Naive B cell (primary cell): ENCODE measurements around the gene RNF157. TPM values are rescaled to one million over a fixed set of nuclear protein-coding genes. Genes with fewer than 3 reads are reported as not detected.

Source experiments
- ATAC-seq, 2 donors: fragments of 150-1000 bp; cut with Tn5 transposase; 2 replicates each; pipeline ENCODE4 v1.10.0; 2021; ENCODE audit warnings: low read depth in 2 of 2, mild to moderate bottlenecking in 2 of 2, moderate library complexity in 2 of 2
- DNase-seq: peaks from one replicate; pipeline ENCODE4 v3.0.0; 2022
- H3K27ac Mint-ChIP-seq, 6 donors: one replicate each; pipeline ENCODE4 v1.8.0; 2020 to 2022; ENCODE audit warnings: mild to moderate bottlenecking in 6 of 6, mixed read lengths in 6 of 6, moderate library complexity in 5 of 6, inconsistent platforms in 2 of 6
- H3K27me3 Mint-ChIP-seq, 3 donors: one replicate each; pipeline ENCODE4 v1.8.0; 2021 to 2022; ENCODE audit warnings: mixed read lengths in 3 of 3, mild to moderate bottlenecking in 1 of 3
- H3K36me3 Mint-ChIP-seq, 2 donors: one replicate each; pipeline ENCODE4 v1.8.0; 2020 to 2022; ENCODE audit warnings: mixed read lengths in 2 of 2, inconsistent platforms in 1 of 2, mild to moderate bottlenecking in 1 of 2
- H3K4me1 Mint-ChIP-seq, 3 donors: one replicate each; pipeline ENCODE4 v1.8.0; 2020 to 2022; ENCODE audit warnings: mixed read lengths in 3 of 3, inconsistent platforms in 1 of 3, mild to moderate bottlenecking in 1 of 3, moderate library complexity in 1 of 3
- H3K4me3 Mint-ChIP-seq, 8 donors: one replicate each; pipeline ENCODE4 v1.8.0; 2020 to 2022; ENCODE audit warnings: mild to moderate bottlenecking in 8 of 8, mixed read lengths in 8 of 8, moderate library complexity in 8 of 8, inconsistent platforms in 2 of 8
- H3K9me3 Mint-ChIP-seq, 7 donors: one replicate each; pipeline ENCODE4 v1.8.0; 2020 to 2022; ENCODE audit warnings: mixed read lengths in 7 of 7, mild to moderate bottlenecking in 5 of 7, inconsistent platforms in 2 of 7, moderate library complexity in 1 of 7
- polyA plus RNA-seq, 6 donors: library from polyadenylated mRNA; unstranded; fragments of 300-500 nt; fragmentation: Illumina TruSeq; gene quantifications; one replicate each; pipeline ENCODE4 v1.2.3, GENCODE V29; 2021; ENCODE audit warnings: low read depth in 6 of 6

The RNF157 gene
- polyA plus RNA-seq, 6 donors from 2014 or later, result 0.09 to 0.71 (median 0.22) TPM; not detected in 1

DNA sequence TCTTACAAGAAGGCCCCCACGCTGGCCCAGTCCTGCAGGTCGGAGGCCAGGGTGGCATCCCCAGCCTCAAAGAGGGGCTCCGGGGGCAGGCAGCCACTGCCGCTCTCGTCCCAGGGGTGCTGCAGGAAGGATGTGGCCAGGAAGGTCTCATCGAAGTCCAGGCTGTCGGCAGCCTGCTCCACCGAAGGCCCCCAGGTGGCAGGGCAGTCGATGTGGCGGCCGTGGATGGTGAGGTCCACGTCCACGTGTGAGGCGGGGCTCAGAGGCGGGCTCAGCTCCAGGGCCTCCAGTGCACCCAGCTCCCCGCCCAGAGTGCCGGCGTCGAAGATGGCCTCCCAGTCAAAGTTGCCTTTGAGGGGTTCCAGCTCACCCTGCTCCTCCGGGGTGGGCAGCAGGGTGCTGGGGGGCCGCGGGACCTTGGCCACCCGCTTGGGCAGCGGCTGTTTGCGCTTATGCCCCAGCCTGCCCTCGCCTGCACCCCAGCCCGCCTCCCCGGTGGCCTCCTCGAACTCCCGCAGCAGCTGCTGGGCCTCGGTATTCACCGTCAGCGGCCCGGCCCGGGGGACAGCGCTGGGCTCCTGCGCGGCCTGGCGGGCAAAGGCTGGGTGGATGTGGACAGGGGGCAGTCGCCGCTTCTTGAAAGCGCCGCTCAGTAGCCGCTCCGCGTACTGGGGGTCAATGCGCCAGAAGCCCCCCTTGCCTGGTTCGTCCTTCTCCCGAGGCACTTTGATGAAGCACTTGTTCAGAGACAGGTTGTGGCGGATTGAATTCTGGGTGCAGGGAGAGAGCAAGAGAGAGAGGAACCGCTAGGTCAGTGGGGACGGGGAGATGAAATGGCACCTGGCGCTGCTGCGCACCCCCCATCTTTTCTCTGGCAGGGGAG is 102.7 kb downstream of the RNF157 start:
- Mint-ChIP-seq H3K27ac (no peak overlapping the region), H3K36me3 (no peaks in the 10 kb centered on the region), H3K4me1 (peaks cover 22 to 27% (median 26%) of the 10 kb centered on the region in 3 donors), H3K27me3 (peaks cover 0 to 27% (median 20%) of the 10 kb centered on the region in 3 donors), H3K4me3 (peak overlapping the region in 2 of 8 donors; percentile 20 to 35), H3K9me3 (no peaks in the 10 kb centered on the region)
- ATAC-seq (no peak), DNase-seq (no peak)

DNA sequence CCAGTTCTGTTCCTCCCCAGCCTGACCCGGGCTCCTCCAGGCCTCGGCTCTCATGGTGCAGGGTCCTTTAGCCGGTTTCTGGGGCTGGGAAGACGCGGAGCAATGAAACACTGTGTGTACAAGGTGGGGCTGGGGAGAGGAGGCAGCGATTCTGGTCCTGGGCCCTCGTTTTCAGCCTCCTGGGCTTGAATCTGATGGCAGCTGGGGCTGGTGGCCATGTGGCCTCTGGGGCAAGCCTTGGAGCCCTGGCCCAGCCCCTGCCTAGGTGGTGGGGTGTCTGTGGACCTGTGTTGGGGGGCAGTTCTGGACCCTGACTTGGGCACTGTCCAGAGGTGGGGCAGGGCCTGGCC is 103.3 kb downstream of the RNF157 start:
- Mint-ChIP-seq H3K9me3 (no peaks in the 10 kb centered on the region), H3K27ac (no peak overlapping the region), H3K4me3 (no peak overlapping the region), H3K27me3 (peaks cover 0 to 27% (median 20%) of the 10 kb centered on the region in 3 donors), H3K36me3 (no peaks in the 10 kb centered on the region), H3K4me1 (peaks cover 16 to 21% (median 20%) of the 10 kb centered on the region in 3 donors)
- no peak for ATAC-seq
- DNase-seq, result no peak

DNA sequence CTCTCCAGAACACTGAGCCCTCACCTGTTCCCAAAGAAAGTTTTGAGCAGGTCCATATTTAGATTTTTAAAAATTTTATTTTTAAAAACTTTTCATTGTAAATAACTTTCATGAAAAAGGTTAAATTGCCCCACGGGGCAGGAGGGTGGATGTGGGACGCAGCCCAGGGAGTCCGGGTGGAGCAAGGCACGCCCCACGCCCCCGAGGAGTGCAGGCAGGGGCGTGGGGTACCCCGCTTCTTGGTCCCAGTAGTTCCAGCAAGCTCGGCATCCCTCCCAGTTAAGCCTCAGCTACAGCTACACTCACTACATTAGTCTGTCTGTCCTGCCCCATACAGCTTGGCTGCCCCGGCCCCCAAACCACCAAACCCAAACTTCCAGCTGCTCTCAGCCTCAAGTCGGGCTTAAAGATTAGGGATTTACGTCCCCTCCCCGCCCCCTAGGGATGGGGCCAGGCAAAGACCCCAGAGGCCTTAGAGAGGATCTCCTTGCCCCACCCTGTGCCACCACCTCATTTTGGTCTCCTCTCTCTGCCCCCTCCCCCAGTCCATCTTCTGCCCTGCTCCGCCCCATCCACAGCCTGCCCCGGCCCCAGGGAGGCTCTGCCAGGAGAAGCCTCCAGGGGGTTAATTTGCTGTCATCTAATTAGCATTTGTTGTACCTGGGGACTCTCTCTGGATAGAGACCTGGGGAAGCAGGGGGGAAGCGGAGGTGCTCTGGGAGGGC is 103.9 kb downstream of the RNF157 start:
- Mint-ChIP-seq H3K36me3 (no peaks in the 10 kb centered on the region), H3K4me1 (peaks cover 11 to 21% (median 15%) of the 10 kb centered on the region in 3 donors), H3K27ac (no peak overlapping the region), H3K27me3 (peaks cover 0 to 33% (median 22%) of the 10 kb centered on the region in 3 donors), H3K4me3 (no peak overlapping the region), H3K9me3 (no peaks in the 10 kb centered on the region)
- ATAC-seq (no peak), DNase-seq (no peak)

DNA sequence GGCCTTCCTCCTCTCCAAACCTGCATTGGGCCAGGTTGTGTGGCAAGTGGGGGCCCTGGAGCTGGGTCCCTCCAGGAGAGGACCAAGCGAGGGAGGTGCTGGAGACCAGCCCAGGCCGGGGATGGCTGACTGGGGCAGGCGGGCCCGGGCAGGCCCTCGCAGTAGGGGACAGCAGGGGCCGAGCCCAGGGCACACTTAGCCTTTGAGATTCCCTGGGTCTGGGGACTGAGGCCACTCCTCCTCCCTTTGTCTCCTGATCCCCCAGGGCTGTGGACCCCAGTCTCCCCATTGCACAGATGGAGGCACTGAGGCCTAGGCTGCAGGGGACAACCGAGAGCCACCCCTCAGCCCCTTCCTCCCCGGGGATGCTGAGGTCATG is 104.5 kb downstream of the RNF157 start:
- Mint-ChIP-seq H3K36me3 (no peaks in the 10 kb centered on the region), H3K4me3 (peak overlapping the region in 1 of 8 donors; percentile 63), H3K27me3 (peaks cover 0 to 38% (median 28%) of the 10 kb centered on the region in 3 donors), H3K9me3 (no peaks in the 10 kb centered on the region), H3K27ac (no peak overlapping the region), H3K4me1 (peaks cover 8 to 17% (median 11%) of the 10 kb centered on the region in 3 donors)
- DNase-seq (no peak), ATAC-seq (no peak)

DNA sequence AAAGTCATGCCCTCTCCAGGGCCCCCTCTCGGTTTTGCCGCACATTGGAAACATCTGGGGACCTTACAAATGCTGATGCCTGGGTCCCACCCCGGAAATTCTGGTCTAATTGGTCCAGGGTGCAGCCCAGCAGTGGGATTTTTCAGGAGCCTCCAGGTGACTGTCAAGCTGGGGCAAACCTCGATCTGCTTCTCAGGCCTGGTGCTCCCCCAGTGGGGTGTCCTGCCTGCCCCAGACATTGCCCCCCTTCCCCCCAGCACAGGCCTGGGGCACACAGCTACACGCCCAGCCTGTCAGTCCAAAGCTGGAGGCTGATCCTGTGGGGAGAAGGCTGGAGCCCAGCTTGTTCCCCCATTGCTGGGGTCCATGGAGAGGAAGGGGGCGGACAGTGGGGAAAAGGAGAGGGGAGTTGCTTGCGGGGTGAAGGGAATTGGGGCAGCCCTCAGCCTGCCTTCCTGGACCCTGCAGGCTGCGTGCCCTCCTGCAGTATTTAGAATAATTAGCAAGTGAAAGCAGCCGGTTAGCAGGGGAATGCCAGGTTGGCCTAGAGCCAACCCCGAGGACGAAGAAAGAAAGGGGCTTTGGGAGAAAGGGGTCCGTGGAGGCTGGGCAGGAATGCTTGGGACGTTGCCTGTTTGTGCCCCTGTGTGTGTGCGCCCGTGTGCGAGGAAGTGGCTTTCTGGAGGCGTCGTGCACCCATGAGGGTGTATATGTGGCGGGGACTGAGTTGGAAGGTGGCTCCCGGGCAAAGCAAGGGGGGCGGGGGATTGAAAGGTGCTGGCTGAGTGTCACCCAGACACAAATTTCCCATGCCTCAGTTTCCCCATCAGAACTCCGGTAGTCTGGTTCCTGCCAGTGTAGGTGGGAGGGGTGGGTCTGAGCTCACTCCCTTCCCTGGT is 105.1 kb downstream of the RNF157 start:
- peaks cover 3 to 12% (median 5%) of the 10 kb centered on the region in 3 donors for H3K4me1 Mint-ChIP-seq
- no peaks in the 10 kb centered on the region for H3K36me3 Mint-ChIP-seq
- DNase-seq (no peak), ATAC-seq (no peak)
- H3K4me3 Mint-ChIP-seq, result no peak overlapping the region
- peak overlapping the region in 1 of 6 donors; percentile 67 for H3K27ac Mint-ChIP-seq
- no peaks in the 10 kb centered on the region for H3K9me3 Mint-ChIP-seq
- H3K27me3 Mint-ChIP-seq, result peaks cover 0 to 33% (median 32%) of the 10 kb centered on the region in 3 donors

DNA sequence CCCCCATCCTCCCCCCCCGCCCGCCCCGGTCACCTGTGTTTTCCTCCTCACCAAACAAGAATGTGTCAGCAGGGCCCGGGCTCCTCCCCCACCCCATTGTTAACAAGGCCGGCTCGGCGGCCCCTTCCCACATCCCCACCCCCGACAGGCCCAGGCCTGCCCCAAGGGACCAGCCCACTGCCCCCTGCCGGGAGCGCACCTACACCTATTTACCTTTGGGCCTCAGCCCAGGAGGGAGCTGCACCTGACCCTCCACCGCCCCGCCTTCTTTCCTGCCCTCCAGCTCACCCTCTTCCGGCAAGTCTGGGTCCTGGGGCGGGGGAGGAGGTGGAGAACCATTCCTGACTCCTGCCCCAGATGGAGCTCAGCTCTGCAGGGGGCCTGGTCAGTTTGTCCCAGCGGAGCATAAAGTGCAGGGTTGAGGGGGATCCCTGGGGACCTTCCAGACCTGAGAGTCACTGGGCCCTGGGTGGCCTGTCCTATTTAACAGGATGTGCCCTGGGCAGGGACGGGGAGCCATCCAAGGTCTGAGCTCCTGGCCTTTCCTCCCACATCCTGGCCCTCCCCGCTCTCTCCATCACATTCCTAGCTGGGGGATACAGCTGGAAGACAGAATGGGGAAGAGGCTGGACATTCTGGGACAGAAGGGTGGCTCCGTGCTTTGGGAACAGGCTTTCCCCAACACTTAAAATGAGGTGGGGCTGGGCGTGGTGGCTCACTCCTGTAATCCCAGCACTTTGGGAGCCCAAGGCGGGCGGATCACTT is 107.5 kb downstream of the RNF157 start:
- H3K27me3 Mint-ChIP-seq, result peaks cover 0 to 18% (median 11%) of the 10 kb centered on the region in 3 donors
- DNase-seq (no peak), ATAC-seq (no peak)
- H3K4me3 Mint-ChIP-seq, result no peak overlapping the region
- H3K36me3 Mint-ChIP-seq, result no peaks in the 10 kb centered on the region
- H3K9me3 Mint-ChIP-seq, result no peaks in the 10 kb centered on the region
- H3K4me1 Mint-ChIP-seq, result peaks cover 0 to 8% (median 3%) of the 10 kb centered on the region in 3 donors
- no peak overlapping the region for H3K27ac Mint-ChIP-seq

DNA sequence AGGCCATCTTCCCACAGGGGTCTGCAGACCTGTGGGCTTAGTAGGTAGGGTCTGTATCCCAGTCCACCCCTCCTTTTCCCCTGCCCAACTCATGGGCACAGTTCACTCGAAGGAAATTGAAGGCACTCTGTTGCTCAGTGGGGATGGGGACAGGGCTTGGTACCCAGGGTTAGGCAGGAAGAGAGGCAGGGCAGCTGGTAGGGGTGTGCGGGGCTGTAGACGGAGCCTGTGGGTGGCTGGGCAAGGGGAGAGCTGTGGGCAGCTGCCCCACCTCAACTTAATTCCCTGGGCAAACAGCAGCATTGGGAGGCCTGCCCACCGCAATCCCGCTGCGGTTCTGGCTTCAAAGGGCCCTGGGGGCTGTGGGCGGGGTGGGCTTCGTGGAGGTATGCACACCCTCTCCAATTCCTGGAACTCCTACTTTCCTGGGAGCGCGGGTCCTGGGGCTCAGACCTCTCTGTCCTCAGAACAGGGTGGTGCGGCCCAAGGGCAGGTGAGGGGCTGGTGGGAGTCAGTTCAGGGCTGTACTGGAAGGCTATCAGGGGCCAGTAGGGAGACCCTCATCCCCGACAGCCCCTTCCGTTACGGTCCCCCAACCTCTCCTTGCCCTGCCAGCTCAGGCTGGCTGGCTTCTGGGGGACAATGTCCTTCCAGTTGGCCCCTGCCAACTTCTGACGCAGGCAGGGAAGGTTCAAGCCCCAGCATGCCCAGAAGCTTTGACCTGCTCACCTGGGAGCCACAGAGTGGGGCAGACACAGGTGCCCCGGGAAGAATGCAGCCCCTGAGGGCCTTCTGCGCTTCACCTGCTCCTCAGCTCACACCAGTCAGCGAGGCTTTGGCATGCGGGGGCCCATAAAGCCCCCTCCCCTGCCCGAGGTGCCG is 108.4 kb downstream of the RNF157 start:
- Mint-ChIP-seq H3K27me3 (peaks cover 0 to 18% (median 11%) of the 10 kb centered on the region in 3 donors), H3K27ac (peak overlapping the region in 2 of 6 donors; percentile 22 to 78), H3K4me1 (peaks cover 0 to 12% (median 3%) of the 10 kb centered on the region in 3 donors), H3K9me3 (no peaks in the 10 kb centered on the region), H3K36me3 (no peaks in the 10 kb centered on the region), H3K4me3 (no peak overlapping the region)
- DNase-seq (no peak), ATAC-seq (no peak)

DNA sequence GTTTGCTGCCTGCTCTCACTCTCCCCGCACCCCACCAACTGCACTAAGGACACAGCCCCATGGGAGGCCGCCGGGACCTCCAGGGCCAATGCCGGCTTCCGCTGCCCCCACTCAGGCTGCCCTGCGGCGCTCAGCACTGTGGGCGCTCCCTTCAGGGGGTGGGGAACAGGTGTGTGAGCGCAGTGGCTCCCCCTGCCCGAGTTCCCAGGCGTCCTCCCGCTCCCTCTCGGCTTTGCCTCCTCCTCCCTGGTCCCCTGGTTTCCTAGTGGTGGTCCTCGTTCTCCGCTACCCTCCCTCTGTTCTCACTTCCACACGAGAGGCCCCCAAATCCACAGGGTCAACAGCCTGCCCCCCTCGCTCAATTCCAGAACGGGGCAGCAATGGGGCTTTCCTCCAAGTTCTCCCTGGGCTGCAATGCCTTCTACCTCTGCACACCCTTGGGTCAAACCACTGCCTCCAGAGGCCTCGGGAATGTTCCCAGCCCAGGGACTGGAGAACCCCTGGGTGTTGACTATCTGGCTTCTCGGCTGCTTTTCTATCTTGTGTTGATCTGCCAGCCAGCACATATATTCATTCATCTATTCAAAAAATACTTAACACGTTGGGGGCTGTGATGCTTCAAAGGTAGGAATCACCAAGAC is 109.1 kb downstream of the RNF157 start:
- DNase-seq (no peak), ATAC-seq (no peak)
- Mint-ChIP-seq H3K36me3 (no peaks in the 10 kb centered on the region), H3K9me3 (no peaks in the 10 kb centered on the region), H3K4me3 (no peak overlapping the region), H3K4me1 (peaks cover 0 to 12% (median 3%) of the 10 kb centered on the region in 3 donors), H3K27ac (peak overlapping the region in 2 of 6 donors; percentile 22 to 78), H3K27me3 (peaks cover 0 to 18% (median 11%) of the 10 kb centered on the region in 3 donors)

DNA sequence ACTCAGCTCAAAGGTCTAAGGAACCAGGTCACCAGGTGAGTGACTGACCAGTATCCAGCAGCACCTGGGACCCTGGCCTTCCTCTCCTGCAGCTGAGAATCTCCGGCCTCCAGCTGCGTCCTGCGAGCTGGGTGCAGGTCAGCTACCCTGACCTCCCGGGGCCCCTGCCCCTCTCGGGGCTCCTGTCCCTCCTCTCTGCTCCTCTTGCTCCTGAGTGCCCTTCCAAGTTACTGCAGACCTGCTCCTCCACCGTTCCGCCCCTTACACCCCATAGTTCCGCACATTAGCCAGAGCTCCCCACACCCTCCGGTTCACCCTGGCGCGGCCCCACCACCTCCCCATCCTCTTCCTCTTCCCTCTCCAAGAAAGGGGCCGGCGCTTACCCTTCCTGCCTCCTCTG is 109.8 kb downstream of the RNF157 start:
- Mint-ChIP-seq H3K36me3 (no peaks in the 10 kb centered on the region), H3K9me3 (no peaks in the 10 kb centered on the region), H3K4me1 (peaks cover 0 to 12% (median 3%) of the 10 kb centered on the region in 3 donors), H3K4me3 (peak overlapping the region in 1 of 8 donors; percentile 59), H3K27me3 (peaks cover 0 to 18% (median 11%) of the 10 kb centered on the region in 3 donors), H3K27ac (no peak overlapping the region)
- DNase-seq (no peak), ATAC-seq (no peak)

DNA sequence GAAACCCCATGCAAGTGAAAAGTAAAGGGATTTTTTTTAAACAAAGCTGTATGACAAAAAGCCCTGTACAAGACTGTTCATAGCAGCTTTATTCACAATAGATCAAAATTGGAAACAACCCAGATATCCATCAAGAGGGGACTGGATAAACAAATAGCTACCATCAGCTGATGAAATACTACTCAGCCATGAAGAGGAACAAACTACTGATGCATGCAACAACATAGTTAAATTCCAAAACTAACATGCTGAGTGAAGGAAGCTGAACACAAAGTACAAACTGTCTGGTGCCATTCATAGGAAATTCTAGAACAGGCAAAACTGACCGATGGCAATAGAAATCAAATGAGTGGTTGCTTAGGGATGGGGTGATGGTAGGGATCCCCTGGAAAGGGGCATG is 114.4 kb downstream of the RNF157 start:
- no peaks in the 10 kb centered on the region for H3K9me3 Mint-ChIP-seq
- peaks cover 0 to 5% (median under 1%) of the 10 kb centered on the region in 3 donors for H3K27me3 Mint-ChIP-seq
- H3K4me1 Mint-ChIP-seq, result peaks cover 15 to 22% (median 21%) of the 10 kb centered on the region in 3 donors
- H3K27ac Mint-ChIP-seq, result no peak overlapping the region
- peak overlapping the region in 1 of 8 donors; percentile 27 for H3K4me3 Mint-ChIP-seq
- no peak for ATAC-seq
- no peaks in the 10 kb centered on the region for H3K36me3 Mint-ChIP-seq
- no peak for DNase-seq

DNA sequence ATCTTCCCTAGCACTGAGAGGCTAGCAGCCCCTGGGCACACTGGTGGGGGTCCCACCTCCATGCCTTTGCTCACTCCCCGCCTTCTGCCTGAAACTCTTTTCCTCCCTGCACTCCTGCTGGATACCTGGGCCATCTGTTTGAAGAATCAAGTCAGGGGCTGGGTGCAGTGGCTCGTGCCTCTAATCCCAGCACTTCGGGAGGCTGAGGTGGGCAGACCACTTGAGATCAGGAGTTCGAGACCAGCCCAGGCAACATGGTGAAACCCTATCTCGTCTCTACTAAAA is 115.0 kb downstream of the RNF157 start:
- H3K9me3 Mint-ChIP-seq, result no peaks in the 10 kb centered on the region
- no peaks in the 10 kb centered on the region for H3K36me3 Mint-ChIP-seq
- H3K4me1 Mint-ChIP-seq, result peaks cover 15 to 26% (median 21%) of the 10 kb centered on the region in 3 donors
- H3K27me3 Mint-ChIP-seq, result no peaks in the 10 kb centered on the region
- DNase-seq (no peak), ATAC-seq (no peak)
- H3K27ac Mint-ChIP-seq, result no peak overlapping the region
- no peak overlapping the region for H3K4me3 Mint-ChIP-seq
